ENCODE results near the gene FHIT.

DNA sequence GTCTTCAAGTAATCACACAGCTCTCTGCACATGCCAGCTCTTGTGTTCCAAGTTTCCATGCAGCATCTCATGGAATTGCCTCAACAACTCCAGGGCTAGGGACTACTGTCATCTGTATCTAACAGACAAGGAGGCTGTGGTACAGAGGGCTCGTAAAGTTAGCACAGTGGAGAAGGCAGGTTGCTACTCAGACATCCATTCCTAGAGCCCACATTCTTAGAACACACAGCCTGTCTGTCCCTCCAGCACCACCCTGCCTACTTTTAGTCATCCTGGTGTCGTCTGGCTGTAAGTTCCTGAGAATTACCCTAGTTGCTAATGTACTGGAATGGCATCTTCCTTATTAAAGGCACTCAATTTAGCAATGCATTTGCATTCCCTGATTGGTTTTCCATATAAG is 862.5 kb downstream of the FHIT start:
- TF ChIP-seq, protein P1, sequence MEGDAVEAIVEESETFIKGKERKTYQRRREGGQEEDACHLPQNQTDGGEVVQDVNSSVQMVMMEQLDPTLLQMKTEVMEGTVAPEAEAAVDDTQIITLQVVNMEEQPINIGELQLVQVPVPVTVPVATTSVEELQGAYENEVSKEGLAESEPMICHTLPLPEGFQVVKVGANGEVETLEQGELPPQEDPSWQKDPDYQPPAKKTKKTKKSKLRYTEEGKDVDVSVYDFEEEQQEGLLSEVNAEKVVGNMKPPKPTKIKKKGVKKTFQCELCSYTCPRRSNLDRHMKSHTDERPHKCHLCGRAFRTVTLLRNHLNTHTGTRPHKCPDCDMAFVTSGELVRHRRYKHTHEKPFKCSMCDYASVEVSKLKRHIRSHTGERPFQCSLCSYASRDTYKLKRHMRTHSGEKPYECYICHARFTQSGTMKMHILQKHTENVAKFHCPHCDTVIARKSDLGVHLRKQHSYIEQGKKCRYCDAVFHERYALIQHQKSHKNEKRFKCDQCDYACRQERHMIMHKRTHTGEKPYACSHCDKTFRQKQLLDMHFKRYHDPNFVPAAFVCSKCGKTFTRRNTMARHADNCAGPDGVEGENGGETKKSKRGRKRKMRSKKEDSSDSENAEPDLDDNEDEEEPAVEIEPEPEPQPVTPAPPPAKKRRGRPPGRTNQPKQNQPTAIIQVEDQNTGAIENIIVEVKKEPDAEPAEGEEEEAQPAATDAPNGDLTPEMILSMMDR (IDR thresholded peaks at IDR 0.05), result no peak
- TF ChIP-seq POLR2A (IDR thresholded peaks at IDR 0.05) (no peak), EP300 (IDR thresholded peaks at IDR 0.05) (no peak)

Data from ovary (tissue), 3 donors.